Dermis blood vessel endothelial cell (primary cell): ENCODE data around the gene HDC. TPM values are rescaled to one million over a fixed set of nuclear protein-coding genes. Genes with fewer than 3 reads are reported as not detected.

Experiments
- DNase-seq: peaks from one replicate; pipeline ENCODE4 v3.0.0; 2010
- total RNA-seq: library from RNA; depleted of rRNA; stranded (reverse); fragments of >200 nt; gene quantifications from 2 replicates; pipeline ENCODE4 v1.2.3, GENCODE V29; 2014

The HDC gene
- total RNA-seq, 1 donor from 2014 or later, result not detected

- DNase-seq, result no peak
Measured at GRCh38 chr15:50225938-50226337, 39.6 kb downstream of the HDC start.

DNA sequence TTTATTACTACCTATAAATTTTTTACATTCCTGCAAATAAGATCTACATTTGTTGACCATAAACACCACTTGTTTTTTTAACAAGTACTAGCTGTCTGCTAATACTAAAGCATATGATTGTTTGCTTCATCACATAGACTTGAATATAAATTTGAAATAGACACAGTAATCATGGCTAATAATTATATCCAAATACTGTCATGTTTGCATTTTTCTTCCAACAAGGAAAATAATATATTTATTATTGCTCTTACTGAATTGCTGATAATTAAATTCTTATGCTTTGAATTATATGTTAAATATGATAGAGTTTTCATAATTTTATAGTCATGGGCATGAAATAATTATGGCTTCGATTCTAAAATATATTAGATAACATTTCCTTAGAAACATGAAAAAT, 40.5 kb downstream of the HDC start:
- no peak for DNase-seq

GRCh38 chr15:50224606-50225005, 40.9 kb downstream of the HDC start:
- DNase-seq, result no peak

DNA sequence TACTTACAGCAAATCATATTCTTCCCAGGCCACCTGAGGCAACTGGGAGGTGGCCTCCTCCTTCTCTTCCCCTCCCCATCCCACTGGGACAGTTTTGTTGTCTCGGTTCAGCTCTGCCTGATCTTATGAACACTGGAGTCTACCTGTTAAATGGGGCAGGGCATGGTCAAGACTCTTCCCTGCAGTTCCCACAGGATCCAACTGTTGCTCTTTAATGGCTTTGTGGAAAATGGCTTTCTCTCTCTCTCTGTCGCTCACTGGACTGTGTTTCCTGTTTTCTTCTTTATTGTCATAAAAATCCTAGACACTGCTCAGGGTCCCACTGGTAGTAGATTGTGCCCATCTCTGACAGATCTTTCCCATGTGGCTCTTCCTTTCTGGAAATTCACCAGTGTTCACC, 43.3 kb downstream of the HDC start:
- DNase-seq, result no peak

DNA sequence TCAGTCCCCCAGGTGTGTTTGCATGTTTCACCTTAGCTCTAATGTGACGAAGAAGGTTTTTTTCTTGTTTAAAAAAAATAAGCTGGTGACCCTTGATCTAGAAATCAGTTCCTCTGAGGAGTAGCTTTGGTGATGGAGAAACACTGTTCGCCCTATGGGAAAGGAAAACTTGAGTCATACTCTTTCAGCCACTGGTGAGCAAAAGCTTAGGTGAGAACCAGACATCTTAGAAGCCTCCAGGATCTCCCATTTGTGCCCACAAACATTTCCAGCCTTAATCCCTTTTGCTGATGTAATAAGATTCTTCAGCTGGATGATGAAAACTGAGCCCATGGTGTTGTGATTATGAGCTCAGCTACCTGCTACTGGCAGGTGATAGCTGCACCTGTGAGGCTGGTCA, 45.7 kb downstream of the HDC start:
- DNase-seq, result no peak

GRCh38 chr15:50218691-50219090, 46.8 kb downstream of the HDC start:
- peak; percentile 9 for DNase-seq

DNA sequence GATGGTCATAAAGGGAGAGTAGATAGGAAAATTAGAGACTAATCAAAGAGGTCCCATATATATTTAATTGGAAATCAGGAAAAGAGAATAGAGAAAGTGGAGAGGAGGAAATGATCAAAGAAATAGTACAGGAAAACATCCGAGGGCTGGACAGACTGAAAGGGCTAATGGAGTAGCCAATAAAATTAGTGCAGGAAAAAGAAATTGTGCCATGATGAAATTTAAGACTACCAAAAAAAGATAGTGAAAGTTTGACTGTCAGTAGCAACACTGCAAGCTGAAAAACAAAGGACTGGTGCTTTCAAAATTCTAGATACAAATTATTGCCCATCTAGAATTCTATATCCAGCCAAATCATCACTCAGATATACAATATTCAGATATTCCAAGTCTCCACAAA, 47.2 kb downstream of the HDC start:
- DNase-seq, result no peak

DNA sequence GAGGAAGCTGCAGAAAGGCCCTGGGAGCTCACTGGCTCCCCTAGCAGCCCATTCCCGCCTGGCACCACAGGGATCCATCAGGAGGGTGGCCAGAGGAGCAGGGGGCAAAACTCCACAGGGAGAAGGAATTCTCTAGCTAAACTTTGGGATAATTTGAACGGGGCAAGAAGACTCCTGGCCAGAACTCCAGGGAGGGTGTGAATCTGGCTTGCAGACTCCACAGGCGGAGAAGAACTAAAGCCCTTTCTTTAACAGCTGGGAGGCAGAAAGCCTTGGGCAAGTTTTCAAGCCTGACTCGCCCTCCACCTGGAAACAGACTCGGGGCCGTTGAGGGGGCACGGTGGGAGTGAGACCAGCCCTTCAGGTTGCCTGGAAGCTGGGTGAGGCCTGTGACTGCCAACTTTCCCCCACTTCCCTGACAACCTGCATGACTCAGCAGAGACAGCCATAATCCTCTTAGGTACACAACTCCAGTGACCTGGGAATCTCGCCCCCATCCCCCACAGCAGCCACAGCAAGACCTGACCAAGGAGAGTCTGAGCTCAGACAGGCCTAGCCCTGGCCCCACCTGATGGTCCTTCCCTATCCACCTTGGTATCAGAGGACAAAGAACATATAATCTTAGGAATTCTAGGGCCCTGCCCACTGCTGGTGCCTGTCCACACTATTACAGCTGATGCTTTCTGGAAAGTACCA, 54.9 kb downstream of the HDC start:
- DNase-seq, result no peak

- DNase-seq, result no peak
Measured at GRCh38 chr15:50209809-50210208, 55.7 kb downstream of the HDC start.

- DNase-seq, result no peak
Measured at GRCh38 chr15:50206020-50206419, 59.5 kb downstream of the HDC start.

- DNase-seq, result no peak
Measured at GRCh38 chr15:50202003-50202402, 63.5 kb downstream of the HDC start.

- DNase-seq, result no peak
Measured at GRCh38 chr15:50192926-50193620, 72.5 kb downstream of the HDC start.

DNA sequence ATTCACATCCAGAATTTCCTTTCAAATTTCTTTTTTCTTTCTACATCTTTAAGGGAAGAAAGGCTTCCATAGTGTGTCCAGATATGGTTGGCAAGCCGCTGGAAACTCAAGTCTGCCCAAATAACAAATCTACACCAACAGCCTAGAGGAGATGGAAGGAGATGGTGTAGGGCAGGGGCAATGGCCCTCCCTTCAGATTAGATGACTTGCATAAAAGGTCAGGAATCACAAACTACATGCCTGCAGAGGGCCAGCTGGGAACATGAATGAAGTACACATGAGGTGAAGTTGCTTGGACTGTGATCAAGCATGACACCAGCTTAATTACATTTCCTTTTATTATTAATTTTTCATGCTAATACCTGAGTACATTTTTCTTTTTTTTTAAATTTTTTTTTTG, 73.4 kb downstream of the HDC start:
- DNase-seq, result no peak

Other genes starting within 250 kb of the HDC start
- gene ATP8B4, start 146.5 kb downstream of the HDC start, total RNA-seq, result 0.98 and 1.7 TPM in 2 replicates
- gene SLC27A2, start 83.5 kb downstream of the HDC start, total RNA-seq, result 5.1 and 7.1 TPM in 2 replicates
- 110 and 113 TPM in 2 replicates for gene GABPB1, start 89.5 kb upstream of the HDC start, total RNA-seq
- gene USP8, start 158.7 kb upstream of the HDC start, total RNA-seq, result 51.6 and 80.5 TPM in 2 replicates